HepG2 (cell line): Measurements from ENCODE around the gene RNF208. TPM values are rescaled to one million over a fixed set of nuclear protein-coding genes. Genes with fewer than 3 reads are reported as not detected.

Experiments
- HHEX ChIP-seq: IDR thresholded peaks from 2 replicates; pipeline ENCODE4 v1.6.1; 2016; ENCODE audit warnings: control low read depth
- HNRNPUL1 ChIP-seq: fragments of 200-400 bp; formaldehyde crosslinking; IDR thresholded peaks from 2 replicates; pipeline ENCODE4 v1.6.1; 2017; ENCODE audit warnings: low read depth, mild to moderate bottlenecking, low read length, moderate library complexity
- MEIS2 ChIP-seq: sonication (generic); formaldehyde crosslinking; IDR thresholded peaks from 2 replicates; pipeline ENCODE4 v1.9.0; 2021; ENCODE audit warnings: mild to moderate bottlenecking, missing genetic modification reagents
- NFKBIZ ChIP-seq: IDR thresholded peaks from 2 replicates; pipeline ENCODE4 v1.6.1; 2018; ENCODE audit warnings: missing genetic modification reagents, missing compliant biosample characterization
- NONO ChIP-seq, 2 experiments: fragments of 450-650 bp in 1 of 2; sonication (generic) in 1 of 2; formaldehyde crosslinking in 1 of 2; IDR thresholded peaks in 1 of 2; conservative IDR thresholded peaks in 1 of 2; 2 replicates each; pipeline versions ENCODE4 v1.6.1 to v1.8.0; 2017 to 2022; ENCODE audit warnings: mild to moderate bottlenecking in 1 of 2, missing genetic modification reagents in 1 of 2, moderate library complexity in 1 of 2
- POLR2G ChIP-seq: fragments of 200-400 bp; formaldehyde crosslinking; IDR thresholded peaks from 2 replicates; pipeline ENCODE4 v1.6.1; 2018; ENCODE audit warnings: mild to moderate bottlenecking, low read depth, low read length, moderate library complexity
- SIN3A ChIP-seq: IDR thresholded peaks from 2 replicates; pipeline ENCODE4 v1.6.1; 2011; ENCODE audit warnings: low read depth, mild to moderate bottlenecking, control low read depth, low read length, borderline replicate concordance
- YEATS2 ChIP-seq: sonication (generic); formaldehyde crosslinking; IDR thresholded peaks from 2 replicates; pipeline ENCODE4 v1.4.0; 2020; ENCODE audit warnings: missing genetic modification reagents, borderline replicate concordance
- ZFP37 ChIP-seq: sonication (generic); formaldehyde crosslinking; IDR thresholded peaks from 2 replicates; pipeline ENCODE4 v1.4.0; 2020; ENCODE audit warnings: missing genetic modification reagents, borderline replicate concordance
- ZNF136 ChIP-seq: sonication (generic); formaldehyde crosslinking; IDR thresholded peaks from 2 replicates; pipeline ENCODE4 v1.8.1; 2022; ENCODE audit warnings: low read depth, mild to moderate bottlenecking, moderate library complexity, missing genetic modification reagents
- ZNF180 ChIP-seq: sonication (generic); formaldehyde crosslinking; IDR thresholded peaks from 2 replicates; pipeline ENCODE4 v1.4.0; 2020; ENCODE audit warnings: low read depth, missing genetic modification reagents, borderline replicate concordance
- ZNF263 ChIP-seq: sonication (generic); formaldehyde crosslinking; IDR thresholded peaks from 2 replicates; pipeline ENCODE4 v1.4.0; 2020; ENCODE audit warnings: missing genetic modification reagents
- ZNF335 ChIP-seq: sonication (generic); formaldehyde crosslinking; IDR thresholded peaks from 2 replicates; pipeline ENCODE4 v1.4.0; 2020; ENCODE audit warnings: missing genetic modification reagents
- ZNF543 ChIP-seq: sonication (generic); formaldehyde crosslinking; IDR thresholded peaks from 2 replicates; pipeline ENCODE4 v1.4.0; 2020; ENCODE audit warnings: mild to moderate bottlenecking, missing genetic modification reagents
- ZNF598 ChIP-seq: sonication (generic); formaldehyde crosslinking; IDR thresholded peaks from 2 replicates; pipeline ENCODE4 v1.5.1; 2020; ENCODE audit warnings: mild to moderate bottlenecking, missing genetic modification reagents, borderline replicate concordance
- ZNF746 ChIP-seq: sonication (generic); formaldehyde crosslinking; IDR thresholded peaks from 2 replicates; pipeline ENCODE4 v1.8.0; 2022; ENCODE audit warnings: mild to moderate bottlenecking, missing genetic modification reagents
- ZNF749 ChIP-seq: sonication (generic); formaldehyde crosslinking; IDR thresholded peaks from 2 replicates; pipeline ENCODE4 v1.8.0; 2022; ENCODE audit warnings: mild to moderate bottlenecking, missing genetic modification reagents, moderate library complexity, borderline replicate concordance
- ZNF83 ChIP-seq: sonication (generic); formaldehyde crosslinking; IDR thresholded peaks from 2 replicates; pipeline ENCODE4 v1.4.0; 2020; ENCODE audit warnings: missing genetic modification reagents, mild to moderate bottlenecking, borderline replicate concordance
- polyA plus RNA-seq, 8 experiments: library from polyadenylated mRNA; depleted of rRNA in 3 of 8; stranded (reverse) in 7 of 8; unstranded in 1 of 8; fragments of >200 nt; fragmentation: Illumina TruSeq in 4 of 8; extraction: Trizol in 4 of 8; gene quantifications; 2 replicates each; pipeline versions ENCODE4 v1.2.1 to v1.2.3, GENCODE V29; 2011 to 2016; ENCODE audit warnings: low read depth in 4 of 8, missing spikeins in 1 of 8, mixed read lengths in 1 of 8; ENCODE audit not compliant: insufficient read depth in 1 of 8
- total RNA-seq, 5 experiments: library from RNA; depleted of rRNA; stranded (reverse); fragments of >200 nt; fragmentation: Illumina TruSeq; extraction: Trizol; gene quantifications; 2 replicates each; pipeline ENCODE4 v1.2.3, GENCODE V29; 2016; ENCODE audit warnings: low read depth in 1 of 5
- TF ChIP-seq, protein P1 (sequence below), 2 experiments: sonication (generic) in 1 of 2; formaldehyde crosslinking in 1 of 2; IDR thresholded peaks; 2 replicates each; pipeline versions ENCODE4 v1.4.0 to v1.6.1; 2016 to 2020; ENCODE audit warnings: borderline replicate concordance in 1 of 2, low read depth in 1 of 2, mild to moderate bottlenecking in 1 of 2, missing genetic modification reagents in 1 of 2
- TF ChIP-seq, protein P2 (sequence below): sonication (generic); formaldehyde crosslinking; IDR thresholded peaks from 2 replicates; pipeline ENCODE4 v1.5.1; 2020; ENCODE audit warnings: missing genetic modification reagents, mild to moderate bottlenecking, borderline replicate concordance
- TF ChIP-seq, protein P3 (sequence below): sonication (generic); formaldehyde crosslinking; IDR thresholded peaks from 2 replicates; pipeline ENCODE4 v1.5.0; 2020; ENCODE audit warnings: missing genetic modification reagents

RNF208 gene
- total and polyA plus RNA-seq, 2 of the 13 experiments (the other 11 are each of a cell fraction or from before 2014, with no cell fraction given) = 1.6 to 2.1 TPM

DNA sequence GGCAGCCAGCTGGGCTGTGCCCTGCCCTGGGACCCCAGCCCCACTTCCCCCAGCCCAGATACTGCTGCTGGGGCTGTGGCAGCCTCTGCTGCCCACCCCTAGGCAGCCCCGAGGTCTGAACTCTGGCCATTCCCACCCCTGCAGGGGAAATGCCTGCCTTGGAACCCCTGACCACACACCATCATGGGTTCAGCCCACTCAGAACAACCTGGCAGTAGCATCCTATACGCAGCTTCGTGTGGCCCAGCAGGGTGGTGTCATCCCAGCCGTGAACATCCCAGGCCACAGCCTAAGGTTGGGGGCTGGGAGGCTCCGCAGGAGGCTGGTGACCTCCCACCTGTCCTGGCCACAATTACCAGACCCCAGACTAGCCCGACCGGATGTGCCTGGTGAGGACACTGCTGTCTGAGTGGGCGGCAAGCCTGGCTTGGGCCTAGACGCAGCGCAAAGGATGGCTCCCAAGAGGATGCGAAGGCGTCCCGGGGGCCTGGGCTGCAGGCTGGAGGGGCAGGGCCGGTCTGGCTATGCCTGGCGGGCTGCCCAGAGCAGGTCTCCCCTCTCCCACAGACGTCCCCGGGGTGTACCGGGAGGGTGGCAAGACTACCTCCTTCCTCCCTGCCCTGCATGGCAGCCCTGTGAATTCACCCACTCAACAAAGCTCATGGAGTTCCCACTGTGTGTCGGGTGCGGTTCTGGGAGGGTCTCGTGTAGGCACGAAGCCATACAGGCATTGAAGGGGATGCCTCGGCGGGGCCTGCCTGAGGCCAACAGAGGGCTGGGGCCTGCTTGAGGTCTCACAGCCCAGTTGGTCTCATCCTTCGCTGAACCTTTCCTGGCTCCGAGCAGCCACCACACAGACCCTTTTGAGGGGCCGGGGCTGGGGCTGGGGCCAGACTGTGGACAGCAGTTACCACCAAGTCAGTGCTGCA is 7.2 kb upstream of the RNF208 start (continued):
- no peak for TF ChIP-seq NFKBIZ (CRISPR knock-in tag)
- no peak for TF ChIP-seq ZNF180
- TF ChIP-seq, protein P1, sequence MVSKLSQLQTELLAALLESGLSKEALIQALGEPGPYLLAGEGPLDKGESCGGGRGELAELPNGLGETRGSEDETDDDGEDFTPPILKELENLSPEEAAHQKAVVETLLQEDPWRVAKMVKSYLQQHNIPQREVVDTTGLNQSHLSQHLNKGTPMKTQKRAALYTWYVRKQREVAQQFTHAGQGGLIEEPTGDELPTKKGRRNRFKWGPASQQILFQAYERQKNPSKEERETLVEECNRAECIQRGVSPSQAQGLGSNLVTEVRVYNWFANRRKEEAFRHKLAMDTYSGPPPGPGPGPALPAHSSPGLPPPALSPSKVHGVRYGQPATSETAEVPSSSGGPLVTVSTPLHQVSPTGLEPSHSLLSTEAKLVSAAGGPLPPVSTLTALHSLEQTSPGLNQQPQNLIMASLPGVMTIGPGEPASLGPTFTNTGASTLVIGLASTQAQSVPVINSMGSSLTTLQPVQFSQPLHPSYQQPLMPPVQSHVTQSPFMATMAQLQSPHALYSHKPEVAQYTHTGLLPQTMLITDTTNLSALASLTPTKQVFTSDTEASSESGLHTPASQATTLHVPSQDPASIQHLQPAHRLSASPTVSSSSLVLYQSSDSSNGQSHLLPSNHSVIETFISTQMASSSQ (IDR thresholded peaks at IDR 0.05; ENCODE audit: low read depth) = no peak
- TF ChIP-seq, protein P1 (CRISPR knock-in tag; IDR thresholded peaks at IDR 0.05; ENCODE audit: borderline replicate concordance) = 0 out of 2 replicates have a peak, but pooled peaks have one; percentile 3
- 0 out of 2 replicates have a peak, but pooled peaks have one; percentile 53 for TF ChIP-seq ZNF335 (CRISPR knock-in tag)
- no peak for TF ChIP-seq HNRNPUL1
- 0 out of 2 replicates have a peak, but pooled peaks have one; percentile 51 for TF ChIP-seq ZNF83 (CRISPR knock-in tag)
- TF ChIP-seq ZNF263 (CRISPR knock-in tag) = 0 out of 2 replicates have a peak, but pooled peaks have one; percentile 24
- peak; percentile 60 for TF ChIP-seq POLR2G
- TF ChIP-seq, protein P2, sequence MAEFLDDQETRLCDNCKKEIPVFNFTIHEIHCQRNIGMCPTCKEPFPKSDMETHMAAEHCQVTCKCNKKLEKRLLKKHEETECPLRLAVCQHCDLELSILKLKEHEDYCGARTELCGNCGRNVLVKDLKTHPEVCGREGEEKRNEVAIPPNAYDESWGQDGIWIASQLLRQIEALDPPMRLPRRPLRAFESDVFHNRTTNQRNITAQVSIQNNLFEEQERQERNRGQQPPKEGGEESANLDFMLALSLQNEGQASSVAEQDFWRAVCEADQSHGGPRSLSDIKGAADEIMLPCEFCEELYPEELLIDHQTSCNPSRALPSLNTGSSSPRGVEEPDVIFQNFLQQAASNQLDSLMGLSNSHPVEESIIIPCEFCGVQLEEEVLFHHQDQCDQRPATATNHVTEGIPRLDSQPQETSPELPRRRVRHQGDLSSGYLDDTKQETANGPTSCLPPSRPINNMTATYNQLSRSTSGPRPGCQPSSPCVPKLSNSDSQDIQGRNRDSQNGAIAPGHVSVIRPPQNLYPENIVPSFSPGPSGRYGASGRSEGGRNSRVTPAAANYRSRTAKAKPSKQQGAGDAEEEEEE (CRISPR knock-in tag) = no peak
- no peak for TF ChIP-seq ZNF598 (CRISPR knock-in tag)
- TF ChIP-seq HHEX = no peak
- no peak for TF ChIP-seq NONO (IDR thresholded peaks at IDR 0.05)
- peak; percentile 58 for TF ChIP-seq NONO (CRISPR knock-in tag; conservative IDR thresholded peaks at IDR 0.05)
- TF ChIP-seq MEIS2 (CRISPR knock-in tag) = 0 out of 2 replicates have a peak, but pooled peaks have one; percentile 25
- TF ChIP-seq ZNF749 (CRISPR knock-in tag) = 0 out of 2 replicates have a peak, but pooled peaks have one; percentile 36
- TF ChIP-seq, protein P3, sequence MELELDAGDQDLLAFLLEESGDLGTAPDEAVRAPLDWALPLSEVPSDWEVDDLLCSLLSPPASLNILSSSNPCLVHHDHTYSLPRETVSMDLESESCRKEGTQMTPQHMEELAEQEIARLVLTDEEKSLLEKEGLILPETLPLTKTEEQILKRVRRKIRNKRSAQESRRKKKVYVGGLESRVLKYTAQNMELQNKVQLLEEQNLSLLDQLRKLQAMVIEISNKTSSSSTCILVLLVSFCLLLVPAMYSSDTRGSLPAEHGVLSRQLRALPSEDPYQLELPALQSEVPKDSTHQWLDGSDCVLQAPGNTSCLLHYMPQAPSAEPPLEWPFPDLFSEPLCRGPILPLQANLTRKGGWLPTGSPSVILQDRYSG (CRISPR knock-in tag) = no peak
- 0 out of 2 replicates have a peak, but pooled peaks have one; percentile 14 for TF ChIP-seq ZNF136 (CRISPR knock-in tag)
- peak; percentile 36; the same call in 1 of the 2 replicates for TF ChIP-seq SIN3A
- TF ChIP-seq YEATS2 (CRISPR knock-in tag) = no peak
- no peak for TF ChIP-seq ZNF746 (CRISPR knock-in tag)
- no peak for TF ChIP-seq ZFP37
- TF ChIP-seq ZNF543 (CRISPR knock-in tag) = no peak
